DMS 273 (cell line): Measurements from ENCODE around the gene TRPM7.
"Not testable (repeated sequence)": the region's sequence is repeated elsewhere in the genome, so short reads cannot be mapped to it uniquely, and the experiment has no call there.

Source experiments
- DNase-seq: peaks from one replicate; lab custom pipeline; 2025; ENCODE audit not compliant: unreplicated experiment; lab: John Stamatoyannopoulos, UW

TRPM7 gene

GRCh38 chr15:50665938-50666337 lies 20.7 kb downstream of the TRPM7 start:
- DNase-seq: no peak

DNA sequence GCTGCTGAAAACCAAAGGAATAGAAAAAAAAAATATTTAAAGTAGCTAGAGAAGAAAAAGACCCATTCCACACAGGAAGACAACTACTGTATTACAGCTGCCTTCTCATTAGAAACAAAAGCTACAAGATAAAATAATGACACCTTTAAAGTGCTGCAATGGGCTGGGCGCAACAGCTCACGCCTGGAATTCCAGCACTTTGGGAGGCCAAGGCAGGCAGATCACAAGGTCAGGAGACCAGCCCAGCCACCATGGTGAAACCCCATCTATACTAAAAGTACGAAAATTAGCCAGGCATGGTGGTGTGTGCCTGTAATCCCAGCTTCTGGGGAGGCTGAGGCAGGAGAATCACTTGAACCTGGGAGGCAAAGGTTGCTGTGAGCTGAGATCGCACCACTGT lies 31.0 kb downstream of the TRPM7 start:
- no peak for DNase-seq

- DNase-seq: no peak
Measured at GRCh38 chr15:50653156-50653743, 33.3 kb downstream of the TRPM7 start.

- no peak for DNase-seq
Measured at GRCh38 chr15:50652671-50653070, 33.9 kb downstream of the TRPM7 start.

DNA sequence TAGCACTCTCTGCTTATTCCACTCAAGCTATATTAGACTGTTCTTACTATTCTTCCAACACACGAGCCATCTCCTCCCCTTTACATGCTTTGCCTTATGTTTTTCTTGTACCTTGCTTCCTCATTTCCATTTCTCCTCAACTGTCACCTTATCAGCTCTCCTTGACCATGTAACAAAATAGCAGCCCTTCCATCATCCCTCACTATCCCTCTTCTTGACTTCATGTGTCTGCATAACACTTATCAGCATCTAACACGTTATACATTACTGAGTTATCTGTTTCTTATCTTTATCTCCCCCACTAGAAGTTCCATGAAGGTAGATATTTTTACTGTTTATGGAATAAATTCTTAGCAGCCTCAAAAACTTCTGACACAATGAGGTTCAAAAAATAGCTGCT lies 45.3 kb downstream of the TRPM7 start:
- DNase-seq: no peak

- DNase-seq: no peak
Measured at GRCh38 chr15:50636146-50636545, 50.5 kb downstream of the TRPM7 start.

GRCh38 chr15:50633653-50634052 lies 52.9 kb downstream of the TRPM7 start:
- no peak for DNase-seq

DNA sequence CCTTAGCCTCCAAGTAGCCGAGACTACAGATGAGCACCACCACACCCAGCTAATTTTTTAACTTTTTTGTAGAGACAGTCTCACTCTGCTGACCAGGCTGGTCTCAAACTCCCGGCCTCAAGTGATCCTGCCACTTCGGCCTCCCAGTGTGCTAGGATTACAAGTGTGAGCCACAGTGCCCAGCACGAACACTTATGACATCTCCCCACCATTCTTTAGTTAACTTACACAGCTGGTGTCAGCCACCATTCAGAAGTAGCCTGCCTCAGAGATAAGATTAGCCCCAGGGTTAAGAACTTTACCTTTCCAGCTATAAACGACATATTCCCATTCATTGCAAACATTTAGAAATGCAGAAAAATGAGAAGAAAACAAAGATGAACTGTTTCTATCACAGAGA lies 58.2 kb downstream of the TRPM7 start:
- DNase-seq: no peak

DNA sequence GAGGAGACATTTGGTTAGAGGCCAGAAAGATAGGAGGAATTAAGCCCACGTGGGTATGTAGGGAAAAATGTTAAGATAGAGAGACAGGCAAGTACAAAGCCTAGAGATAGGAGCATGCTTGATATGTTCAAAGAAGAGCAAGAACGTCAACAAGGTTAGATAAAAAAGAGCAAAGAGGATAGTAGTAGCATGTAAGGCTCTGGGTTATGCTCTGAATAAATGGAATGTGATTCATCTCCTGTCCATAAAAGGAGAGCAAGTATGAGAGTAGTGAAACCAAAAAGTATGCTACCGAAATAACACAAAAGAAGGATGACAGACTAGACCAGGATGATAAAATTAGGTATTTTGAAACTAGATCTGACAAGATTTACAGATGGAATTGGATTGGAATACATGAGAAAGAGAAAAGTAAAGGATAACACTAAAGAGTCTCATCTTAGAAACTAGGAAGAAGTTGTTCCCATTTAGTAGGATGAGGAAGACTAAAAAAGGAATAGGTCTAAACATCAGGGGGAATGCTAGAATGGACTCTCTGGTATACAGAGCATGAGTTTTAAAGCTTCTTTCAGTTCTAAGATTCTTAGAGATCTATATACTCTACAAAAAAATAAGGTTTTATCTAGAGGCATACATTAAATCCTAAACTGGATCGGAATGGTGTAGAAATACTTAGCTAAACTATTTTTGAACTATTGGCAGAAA lies 59.1 kb downstream of the TRPM7 start:
- no peak for DNase-seq

DNA sequence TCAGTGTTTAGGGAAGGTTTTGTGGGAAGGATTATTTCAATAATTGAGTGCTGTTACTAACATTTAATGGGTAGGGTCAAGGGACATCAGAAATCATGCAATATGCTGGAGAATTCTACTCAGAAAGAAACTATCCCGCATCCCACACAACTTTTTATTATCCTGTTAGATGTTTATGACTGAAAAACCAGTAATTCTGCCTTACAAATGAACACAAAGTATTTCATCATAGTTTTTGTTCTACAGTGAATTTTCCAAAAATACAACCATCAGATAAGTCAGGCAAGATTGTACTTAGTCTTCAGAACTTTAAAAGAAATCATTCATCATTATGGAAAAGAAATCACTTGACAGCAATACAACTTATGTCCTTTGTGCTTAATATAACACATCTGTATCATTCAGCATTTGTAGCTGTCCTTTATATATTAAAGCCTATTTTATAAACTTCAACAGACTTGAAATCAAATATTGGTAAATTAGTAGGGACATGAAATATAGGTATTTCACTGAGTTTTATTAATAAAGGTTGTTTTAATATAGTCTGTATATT lies 61.9 kb downstream of the TRPM7 start:
- DNase-seq: no peak

DNA sequence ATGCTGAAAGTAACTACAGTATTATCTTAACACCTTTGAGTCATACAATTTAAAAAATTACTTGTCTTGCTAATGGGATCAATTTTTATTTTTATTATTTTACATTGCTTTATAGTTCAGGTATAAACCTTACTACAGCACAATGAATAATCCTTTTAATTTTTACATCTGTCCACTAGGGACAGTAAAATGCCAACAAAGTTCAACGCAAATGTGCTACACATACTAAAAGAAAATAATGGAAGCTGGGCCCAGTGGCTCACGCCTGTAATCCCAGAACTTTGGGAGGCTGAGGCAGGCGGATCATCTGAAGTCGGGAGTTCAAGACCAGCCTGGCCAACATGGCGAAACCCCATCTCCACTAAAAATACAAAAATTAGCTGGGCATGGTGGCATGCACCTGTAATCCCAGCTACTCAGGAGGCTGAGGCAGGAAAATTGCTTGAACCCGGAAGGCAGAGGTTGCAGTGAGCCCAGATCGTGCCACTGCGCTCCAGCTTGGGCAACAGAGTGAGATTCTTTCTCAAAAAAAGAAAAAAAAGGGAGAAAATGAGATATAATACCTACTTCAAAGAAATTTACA lies 64.1 kb downstream of the TRPM7 start:
- DNase-seq: peak; percentile 9

GRCh38 chr15:50616960-50617359 lies 69.6 kb downstream of the TRPM7 start:
- DNase-seq: not testable (repeated sequence)

- DNase-seq: not testable (repeated sequence)
Measured at GRCh38 chr15:50616554-50616953, 70.0 kb downstream of the TRPM7 start.

DNA sequence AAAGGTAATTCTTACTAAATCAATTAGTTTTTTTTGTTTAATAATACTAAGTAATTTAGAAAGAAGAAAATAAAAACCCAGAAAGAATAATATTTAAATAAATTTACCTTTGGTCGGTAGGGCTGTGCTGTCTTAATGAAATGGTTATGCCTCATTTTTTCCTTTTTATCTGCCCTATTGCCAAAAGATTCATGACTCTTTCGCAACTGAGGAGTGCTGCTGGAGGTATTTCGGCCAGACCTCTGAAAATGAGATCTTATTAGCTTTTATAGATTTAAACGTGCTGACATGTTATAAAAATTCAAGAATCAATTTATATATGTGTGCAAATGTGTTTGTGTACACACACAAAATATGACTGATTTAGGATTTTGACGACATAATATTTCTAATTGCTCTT lies 73.0 kb downstream of the TRPM7 start:
- DNase-seq: no peak

GRCh38 chr15:50607129-50607528 lies 79.5 kb downstream of the TRPM7 start:
- no peak for DNase-seq

DNA sequence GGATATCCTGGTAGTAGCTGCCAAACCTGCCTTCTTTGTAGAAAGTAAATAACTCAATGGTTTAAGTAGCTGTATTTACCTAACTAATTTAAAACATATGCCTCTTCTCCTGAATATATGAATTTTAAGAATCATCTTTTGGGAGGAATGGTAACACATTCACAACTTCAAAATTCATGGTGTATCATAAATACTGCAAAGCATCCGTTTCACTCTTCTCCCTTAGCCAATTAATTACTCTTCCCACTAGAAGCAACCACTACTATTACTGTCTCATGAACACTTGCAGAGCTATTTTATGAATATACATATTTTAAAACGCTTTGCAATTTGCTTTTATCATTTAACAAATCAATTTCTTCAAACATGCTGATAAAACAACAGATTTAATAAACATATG lies 81.1 kb downstream of the TRPM7 start:
- no peak for DNase-seq

DNA sequence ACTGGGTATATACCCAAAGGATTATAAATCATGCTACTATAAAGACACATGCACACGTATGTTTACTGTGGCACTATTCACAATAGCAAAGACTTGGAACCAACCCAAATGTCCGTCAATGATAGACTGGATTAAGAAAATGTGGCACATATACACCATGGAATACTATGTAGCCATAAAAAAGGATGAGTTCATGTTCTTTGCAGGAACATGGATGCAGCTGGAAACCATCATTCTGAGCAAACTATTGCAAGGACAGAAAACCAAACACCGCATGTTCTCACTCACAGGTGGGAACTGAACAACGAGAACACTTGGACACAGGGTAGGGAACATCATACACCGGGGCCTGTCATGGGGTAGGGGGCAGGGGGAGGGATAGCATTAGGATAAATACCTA lies 84.6 kb downstream of the TRPM7 start:
- not testable (repeated sequence) for DNase-seq

DNA sequence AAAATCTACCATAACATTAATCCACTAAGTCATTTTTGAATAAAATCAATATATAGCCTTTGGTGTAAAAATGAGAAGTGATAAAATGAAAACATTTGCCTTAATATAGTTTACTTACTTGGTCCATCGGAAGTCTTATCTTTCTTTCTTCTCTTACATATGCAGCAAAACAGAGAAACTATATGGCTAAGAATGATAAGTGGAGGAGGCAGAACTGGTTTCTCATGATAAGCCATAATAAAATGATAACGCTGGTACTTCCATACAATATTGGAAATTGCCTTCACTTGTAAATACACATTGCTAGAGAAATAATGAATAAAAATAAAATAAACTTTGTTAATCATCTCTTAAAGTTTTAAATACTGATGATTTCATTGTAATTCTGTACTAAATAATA lies 92.3 kb downstream of the TRPM7 start:
- no peak for DNase-seq

DNA sequence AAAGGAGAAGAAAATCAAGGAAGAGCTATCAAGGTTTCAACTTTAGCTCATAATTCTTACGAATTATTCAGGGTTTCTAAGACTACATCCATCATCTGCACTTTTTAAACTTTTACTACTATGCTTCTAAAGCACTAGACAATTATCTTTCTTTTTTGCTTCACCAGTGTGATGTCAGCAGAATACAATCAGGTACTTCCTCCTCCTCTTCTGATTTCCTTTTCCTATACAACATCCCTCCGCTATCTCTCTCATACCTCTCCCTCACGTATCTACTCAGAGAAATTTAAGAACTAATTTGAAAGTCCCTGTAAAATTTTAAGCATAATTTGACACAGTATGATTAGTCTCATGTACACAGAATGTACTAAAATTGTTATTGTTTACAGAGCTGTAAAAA lies 92.8 kb downstream of the TRPM7 start:
- DNase-seq: no peak

DNA sequence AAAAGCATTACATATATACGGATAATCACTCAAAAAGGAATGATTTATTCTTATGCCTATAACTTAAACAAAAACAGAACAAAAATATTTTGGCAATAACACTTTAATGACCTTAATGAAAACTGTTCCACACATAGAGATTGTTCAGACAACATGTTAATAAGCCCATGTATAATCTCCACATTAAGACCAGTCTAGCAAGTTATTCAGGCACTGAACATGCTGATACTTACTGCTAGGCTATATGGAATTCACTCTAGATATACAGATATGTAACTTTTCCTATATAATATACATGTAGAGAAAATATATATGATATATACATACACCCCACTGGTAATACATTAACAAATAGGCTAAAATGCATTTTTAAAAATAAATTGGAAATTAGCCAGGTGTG lies 96.3 kb downstream of the TRPM7 start:
- DNase-seq: no peak

GRCh38 chr15:50577492-50577891 lies 109.1 kb downstream of the TRPM7 start:
- DNase-seq: no peak

DNA sequence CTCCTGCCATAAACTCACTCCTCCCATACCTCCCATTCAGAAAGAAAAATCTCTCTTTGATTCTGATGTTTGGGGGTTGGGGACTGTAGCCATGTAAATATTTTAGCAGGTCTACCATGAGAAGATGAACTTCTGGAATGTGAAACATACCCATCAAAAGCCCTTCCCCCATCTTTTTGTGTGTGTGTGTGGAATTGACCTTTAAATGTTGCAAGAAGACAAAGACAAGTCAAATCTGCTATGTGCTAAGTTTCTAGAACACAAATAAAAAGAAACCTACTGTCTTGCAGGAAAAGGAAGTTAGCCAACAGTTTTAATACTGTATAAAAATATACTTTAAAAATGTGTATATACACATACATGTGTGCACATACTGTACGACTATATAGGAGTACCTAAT lies 110.4 kb downstream of the TRPM7 start:
- DNase-seq: no peak
